ENCODE data around the gene OR51A4.

The OR51A4 gene

DNA sequence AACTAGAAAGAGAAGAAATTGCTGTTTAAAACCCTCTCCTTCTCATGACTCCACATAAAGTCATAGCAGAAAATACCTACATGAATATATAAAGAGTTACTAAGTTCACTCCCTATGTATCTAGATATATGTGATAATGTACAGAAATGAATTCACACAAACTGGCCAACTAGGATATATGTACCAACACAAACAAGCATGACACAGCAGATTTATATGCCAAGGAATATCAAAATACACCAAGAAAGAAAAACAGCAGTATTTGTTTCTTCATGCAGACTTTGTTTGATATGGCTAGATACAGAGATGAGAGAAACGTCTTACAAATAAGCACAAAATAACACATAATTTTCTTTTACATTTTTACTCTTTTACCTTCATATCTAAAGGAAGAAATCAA is 25.1 kb downstream of the OR51A4 start:
- Histone ChIP-seq H3K4me2 (ENCODE audit: insufficient read depth, low read length) (no peak overlapping the region), H3K36me3 (ENCODE audit: insufficient read depth, low read length) (no peaks in the 10 kb centered on the region), H3K27ac (ENCODE audit: low read length) (no peak overlapping the region), H4K20me1 (ENCODE audit: insufficient read depth, low read length) (no peaks in the 10 kb centered on the region), H3K79me2 (ENCODE audit: insufficient read depth, low read length) (no peaks in the 10 kb centered on the region), H3K9me3 (ENCODE audit: insufficient read depth, low read length, severe bottlenecking) (no peaks in the 10 kb centered on the region), H3K4me3 (ENCODE audit: low read depth in 1 of 2, low read length in 2 of 2) (no peak overlapping the region), H3K9ac (ENCODE audit: low read depth, low read length) (no peak overlapping the region), H3K27me3 (ENCODE audit: insufficient read depth, low read length, poor library complexity) (peaks cover 3% of the 10 kb centered on the region), H2AFZ (ENCODE audit: low read depth, low read length) (no peak overlapping the region), H3K4me1 (ENCODE audit: insufficient read depth, low read length) (no peaks in the 10 kb centered on the region)
- no peak for DNase-seq
- TF ChIP-seq EZH2 (IDR thresholded peaks at IDR 0.05; ENCODE audit: borderline replicate concordance, low read depth, low read length, severe bottlenecking), result no peak
- TF ChIP-seq, protein P1, sequence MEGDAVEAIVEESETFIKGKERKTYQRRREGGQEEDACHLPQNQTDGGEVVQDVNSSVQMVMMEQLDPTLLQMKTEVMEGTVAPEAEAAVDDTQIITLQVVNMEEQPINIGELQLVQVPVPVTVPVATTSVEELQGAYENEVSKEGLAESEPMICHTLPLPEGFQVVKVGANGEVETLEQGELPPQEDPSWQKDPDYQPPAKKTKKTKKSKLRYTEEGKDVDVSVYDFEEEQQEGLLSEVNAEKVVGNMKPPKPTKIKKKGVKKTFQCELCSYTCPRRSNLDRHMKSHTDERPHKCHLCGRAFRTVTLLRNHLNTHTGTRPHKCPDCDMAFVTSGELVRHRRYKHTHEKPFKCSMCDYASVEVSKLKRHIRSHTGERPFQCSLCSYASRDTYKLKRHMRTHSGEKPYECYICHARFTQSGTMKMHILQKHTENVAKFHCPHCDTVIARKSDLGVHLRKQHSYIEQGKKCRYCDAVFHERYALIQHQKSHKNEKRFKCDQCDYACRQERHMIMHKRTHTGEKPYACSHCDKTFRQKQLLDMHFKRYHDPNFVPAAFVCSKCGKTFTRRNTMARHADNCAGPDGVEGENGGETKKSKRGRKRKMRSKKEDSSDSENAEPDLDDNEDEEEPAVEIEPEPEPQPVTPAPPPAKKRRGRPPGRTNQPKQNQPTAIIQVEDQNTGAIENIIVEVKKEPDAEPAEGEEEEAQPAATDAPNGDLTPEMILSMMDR (IDR thresholded peaks at IDR 0.05; ENCODE audit: borderline replicate concordance, extremely low read depth, low read length, poor library complexity, severe bottlenecking), result no peak
- ATAC-seq (ENCODE audit: insufficient read depth, low read depth), result no peak

DNA sequence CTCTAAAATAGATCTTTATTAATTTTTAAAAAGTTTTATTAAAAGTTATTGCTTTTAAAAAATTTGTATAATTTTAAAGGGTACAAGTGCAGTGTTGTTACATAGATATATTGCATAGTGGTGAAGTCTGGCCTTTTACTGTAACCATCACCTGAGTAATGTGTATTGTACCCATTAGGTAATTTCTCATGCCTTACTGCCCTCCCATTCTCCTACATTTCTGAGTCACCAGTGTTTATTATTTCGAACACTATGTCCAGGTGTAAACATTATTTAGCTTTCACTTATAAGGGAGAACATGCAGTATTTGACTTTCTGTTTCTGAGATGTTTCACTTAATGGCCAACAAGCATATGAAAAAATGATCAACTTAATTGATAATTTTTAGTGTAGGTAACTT is 25.6 kb downstream of the OR51A4 start:
- H3K36me3 ChIP-seq (ENCODE audit: insufficient read depth, low read length), result no peaks in the 10 kb centered on the region
- H4K20me1 ChIP-seq (ENCODE audit: insufficient read depth, low read length), result no peaks in the 10 kb centered on the region
- H3K9me3 ChIP-seq (ENCODE audit: insufficient read depth, low read length, severe bottlenecking), result no peaks in the 10 kb centered on the region
- DNase-seq, result no peak
- H3K9ac ChIP-seq (ENCODE audit: low read depth, low read length), result no peak overlapping the region
- H3K4me2 ChIP-seq (ENCODE audit: insufficient read depth, low read length), result no peak overlapping the region
- H2AFZ ChIP-seq (ENCODE audit: low read depth, low read length), result no peak overlapping the region
- peaks cover 3% of the 10 kb centered on the region for H3K27me3 ChIP-seq (ENCODE audit: insufficient read depth, low read length, poor library complexity)
- no peak for ATAC-seq (ENCODE audit: insufficient read depth, low read depth)
- H3K4me3 ChIP-seq (ENCODE audit: low read depth in 1 of 2, low read length in 2 of 2), result no peak overlapping the region
- no peak for TF ChIP-seq EZH2 (IDR thresholded peaks at IDR 0.05; ENCODE audit: borderline replicate concordance, low read depth, low read length, severe bottlenecking)
- TF ChIP-seq, protein P1 (IDR thresholded peaks at IDR 0.05; ENCODE audit: borderline replicate concordance, extremely low read depth, low read length, poor library complexity, severe bottlenecking), result no peak
- H3K27ac ChIP-seq (ENCODE audit: low read length), result no peak overlapping the region
- H3K79me2 ChIP-seq (ENCODE audit: insufficient read depth, low read length), result no peaks in the 10 kb centered on the region
- no peaks in the 10 kb centered on the region for H3K4me1 ChIP-seq (ENCODE audit: insufficient read depth, low read length)

DNA sequence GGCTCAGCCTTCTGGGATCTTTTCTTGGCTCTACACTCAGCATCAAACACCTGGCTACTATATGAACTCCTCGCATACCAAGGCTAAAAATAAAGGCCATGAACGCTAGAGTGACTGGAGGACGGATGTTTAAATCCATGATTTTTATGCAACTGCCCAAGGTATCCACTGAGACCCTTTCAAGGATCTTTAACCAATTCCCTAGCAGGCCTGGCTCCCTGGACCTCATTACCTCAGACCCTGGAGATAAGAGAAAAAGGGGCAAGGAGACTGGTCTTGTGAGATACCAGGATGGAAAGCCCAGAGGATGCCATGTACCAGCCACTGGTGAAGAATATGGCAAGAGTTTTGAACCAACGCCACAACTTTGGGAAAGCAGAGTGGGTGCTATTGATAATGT is 28.2 kb downstream of the OR51A4 start, which contains the start of gene OR51G2:
Gene OR51G2 (minus strand): TSS at position 101 of the 400 bp plus-strand sequence. CDS start 3,687 bp downstream, outside the sequence.
- H3K27ac ChIP-seq (ENCODE audit: low read length), result no peak within 1 kb of the TSS
- no peaks in the 10 kb centered on the region for H4K20me1 ChIP-seq (ENCODE audit: insufficient read depth, low read length)
- DNase-seq (no peak), ATAC-seq (ENCODE audit: insufficient read depth, low read depth) (no peak)
- H3K4me2 ChIP-seq (ENCODE audit: insufficient read depth, low read length), result no peak within 1 kb of the TSS
- H3K4me3 ChIP-seq (ENCODE audit: low read depth in 1 of 2, low read length in 2 of 2), result no peak within 1 kb of the TSS
- no peaks in the 10 kb centered on the region for H3K79me2 ChIP-seq (ENCODE audit: insufficient read depth, low read length)
- no peaks in the 10 kb centered on the region for H3K36me3 ChIP-seq (ENCODE audit: insufficient read depth, low read length)
- H3K4me1 ChIP-seq (ENCODE audit: insufficient read depth, low read length), result no peaks in the 10 kb centered on the region
- H3K9me3 ChIP-seq (ENCODE audit: insufficient read depth, low read length, severe bottlenecking), result no peaks in the 10 kb centered on the region
- H3K27me3 ChIP-seq (ENCODE audit: insufficient read depth, low read length, poor library complexity), result no peaks in the 10 kb centered on the region
- no peak within 1 kb of the TSS for H2AFZ ChIP-seq (ENCODE audit: low read depth, low read length)
- no peak within 1 kb of the TSS for H3K9ac ChIP-seq (ENCODE audit: low read depth, low read length)
- TF ChIP-seq EZH2 (IDR thresholded peaks at IDR 0.05; ENCODE audit: borderline replicate concordance, low read depth, low read length, severe bottlenecking), result no peak
- TF ChIP-seq, protein P1 (IDR thresholded peaks at IDR 0.05; ENCODE audit: borderline replicate concordance, extremely low read depth, low read length, poor library complexity, severe bottlenecking), result no peak

DNA sequence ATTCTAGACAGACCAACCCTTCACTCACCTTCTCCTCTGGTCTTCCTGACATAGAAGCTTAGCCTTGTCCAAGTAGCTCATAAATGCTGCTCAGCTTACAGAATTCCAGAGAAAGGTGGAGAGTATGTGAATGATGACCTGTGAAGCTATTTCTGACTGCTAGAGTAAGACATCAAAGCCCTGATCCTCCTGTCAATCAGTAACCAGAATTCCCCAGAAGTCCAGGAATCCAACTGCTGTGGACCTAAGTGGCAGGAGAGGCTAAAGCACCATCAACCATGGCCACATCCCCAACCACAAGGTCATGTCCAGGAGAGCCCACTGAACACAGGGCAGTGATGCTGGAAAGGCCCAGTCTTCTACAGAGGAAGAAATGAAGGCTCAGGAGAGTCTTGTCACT is 30.8 kb downstream of the OR51A4 start:
- DNase-seq (no peak), ATAC-seq (ENCODE audit: insufficient read depth, low read depth) (no peak)
- Histone ChIP-seq H3K9ac (ENCODE audit: low read depth, low read length) (no peak overlapping the region), H3K9me3 (ENCODE audit: insufficient read depth, low read length, severe bottlenecking) (no peaks in the 10 kb centered on the region), H3K4me2 (ENCODE audit: insufficient read depth, low read length) (no peak overlapping the region), H4K20me1 (ENCODE audit: insufficient read depth, low read length) (no peaks in the 10 kb centered on the region), H3K4me3 (ENCODE audit: low read depth in 1 of 2, low read length in 2 of 2) (no peak overlapping the region), H3K27me3 (ENCODE audit: insufficient read depth, low read length, poor library complexity) (no peaks in the 10 kb centered on the region), H3K4me1 (ENCODE audit: insufficient read depth, low read length) (no peaks in the 10 kb centered on the region), H2AFZ (ENCODE audit: low read depth, low read length) (no peak overlapping the region), H3K79me2 (ENCODE audit: insufficient read depth, low read length) (no peaks in the 10 kb centered on the region), H3K36me3 (ENCODE audit: insufficient read depth, low read length) (no peaks in the 10 kb centered on the region), H3K27ac (ENCODE audit: low read length) (no peak overlapping the region)
- TF ChIP-seq, protein P1 (IDR thresholded peaks at IDR 0.05; ENCODE audit: borderline replicate concordance, extremely low read depth, low read length, poor library complexity, severe bottlenecking), result no peak
- no peak for TF ChIP-seq EZH2 (IDR thresholded peaks at IDR 0.05; ENCODE audit: borderline replicate concordance, low read depth, low read length, severe bottlenecking)
